Retina (tissue), 1 donor: ENCODE results near the gene TMEM8B.

Experiments
- DNase-seq: peaks from one replicate; pipeline ENCODE4 v3.0.0-alpha.2; 2016

The TMEM8B gene

GRCh38 chr9:35842020-35842745 is 13.2 kb downstream of the TMEM8B start:
- DNase-seq: no peak

GRCh38 chr9:35842795-35843194 is 13.8 kb downstream of the TMEM8B start:
- no peak for DNase-seq

GRCh38 chr9:35844628-35845270 is 15.7 kb downstream of the TMEM8B start:
- DNase-seq: no peak

GRCh38 chr9:35845824-35846771 is 17.1 kb downstream of the TMEM8B start:
- DNase-seq: no peak

GRCh38 chr9:35847792-35848572 is 19.0 kb downstream of the TMEM8B start:
- no peak for DNase-seq

GRCh38 chr9:35852267-35852815 is 23.3 kb downstream of the TMEM8B start:
- no peak for DNase-seq

GRCh38 chr9:35852876-35853865 is 24.1 kb downstream of the TMEM8B start:
- no peak for DNase-seq

GRCh38 chr9:35854091-35854762 is 25.2 kb downstream of the TMEM8B start:
- no peak for DNase-seq

- DNase-seq: no peak
Measured at GRCh38 chr9:35856206-35856605, 27.2 kb downstream of the TMEM8B start.

- no peak for DNase-seq
Measured at GRCh38 chr9:35856882-35857281, 27.9 kb downstream of the TMEM8B start.

- DNase-seq: no peak
Measured at GRCh38 chr9:35858458-35858857, 29.4 kb downstream of the TMEM8B start.

- no peak for DNase-seq
Measured at GRCh38 chr9:35859310-35859989, 30.4 kb downstream of the TMEM8B start.

GRCh38 chr9:35859990-35860339 is 30.9 kb downstream of the TMEM8B start:
- no peak for DNase-seq

GRCh38 chr9:35861161-35861897 is 32.3 kb downstream of the TMEM8B start:
- no peak for DNase-seq

- no peak for DNase-seq
Measured at GRCh38 chr9:35862328-35862727, 33.3 kb downstream of the TMEM8B start.

GRCh38 chr9:35863583-35863982 is 34.6 kb downstream of the TMEM8B start:
- no peak for DNase-seq

- no peak for DNase-seq
Measured at GRCh38 chr9:35864695-35865255, 35.7 kb downstream of the TMEM8B start.

- no peak for DNase-seq
Measured at GRCh38 chr9:35867538-35867937, 38.5 kb downstream of the TMEM8B start.

GRCh38 chr9:35868933-35869332 is 39.9 kb downstream of the TMEM8B start:
- DNase-seq: no peak
